GM13977 (cell line): ENCODE results near the gene SCT.

Experiments used
- DNase-seq: peaks from one replicate; pipeline ENCODE4 v3.0.0; 2012; ENCODE audit warnings: low spot score
- in situ Hi-C: fragments of 300-500 bp; cut with MboI; formaldehyde crosslinking; loops from one replicate; pipeline ENCODE4 v1.12.0; 2022; ENCODE audit warnings: low sequenced_read_pairs, low pct_unique_long_range_greater_than_20kb, mixed read lengths, inconsistent platforms; ENCODE audit not compliant: unreplicated experiment
- TF ChIP-seq, protein P1 (sequence below): IDR thresholded peaks from 2 replicates; pipeline ENCODE4 v1.5.1; 2012; ENCODE audit warnings: mild to moderate bottlenecking, control low read depth; ENCODE audit not compliant: insufficient read depth; ENCODE audit errors: extremely low read depth, missing control alignments

The SCT gene

DNA sequence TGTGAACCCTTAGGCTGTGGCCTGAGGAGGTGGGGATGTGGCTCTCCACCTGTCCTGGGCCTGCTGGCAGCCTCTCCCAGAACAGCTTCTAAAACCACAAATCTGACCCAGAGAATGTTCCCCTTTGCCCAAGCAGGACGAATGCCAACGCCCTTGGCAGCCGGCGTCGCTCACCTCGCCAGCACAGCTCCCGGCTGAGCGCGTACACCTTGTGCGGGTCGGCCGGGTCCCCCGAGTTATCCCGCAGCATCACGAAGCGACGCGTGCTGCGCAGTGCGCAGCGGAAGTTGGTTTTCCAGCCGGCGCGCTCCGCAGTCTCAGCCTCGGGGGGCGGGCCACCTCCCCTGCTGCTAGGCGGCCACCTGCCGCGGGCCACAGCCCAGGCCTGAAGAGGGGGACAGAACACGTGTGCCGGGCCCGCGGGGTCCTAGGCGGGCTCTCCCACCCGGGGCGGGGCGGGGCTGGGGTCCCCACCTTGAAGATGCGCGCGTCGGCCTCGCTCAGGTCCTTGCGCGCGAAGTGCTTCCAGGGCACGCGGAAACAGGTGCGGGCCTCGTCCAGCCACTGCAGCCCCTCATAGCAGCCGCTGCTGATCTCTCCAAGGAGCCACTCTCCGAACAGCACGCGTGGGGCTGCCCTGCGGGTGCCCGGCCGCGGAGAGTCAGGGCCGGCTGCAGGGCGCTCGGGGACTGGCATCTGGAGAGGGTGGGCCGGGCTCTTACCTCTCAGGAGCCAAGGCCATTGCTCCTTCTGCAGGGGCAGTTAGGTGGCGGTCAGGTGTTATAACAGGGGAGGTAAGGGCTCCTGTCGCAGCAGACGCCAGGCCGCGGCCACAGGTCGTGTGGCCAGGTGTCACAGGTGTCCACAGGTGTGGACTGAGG is 12.1 kb downstream of the SCT start:
- DNase-seq = no peak
- TF ChIP-seq, protein P1, sequence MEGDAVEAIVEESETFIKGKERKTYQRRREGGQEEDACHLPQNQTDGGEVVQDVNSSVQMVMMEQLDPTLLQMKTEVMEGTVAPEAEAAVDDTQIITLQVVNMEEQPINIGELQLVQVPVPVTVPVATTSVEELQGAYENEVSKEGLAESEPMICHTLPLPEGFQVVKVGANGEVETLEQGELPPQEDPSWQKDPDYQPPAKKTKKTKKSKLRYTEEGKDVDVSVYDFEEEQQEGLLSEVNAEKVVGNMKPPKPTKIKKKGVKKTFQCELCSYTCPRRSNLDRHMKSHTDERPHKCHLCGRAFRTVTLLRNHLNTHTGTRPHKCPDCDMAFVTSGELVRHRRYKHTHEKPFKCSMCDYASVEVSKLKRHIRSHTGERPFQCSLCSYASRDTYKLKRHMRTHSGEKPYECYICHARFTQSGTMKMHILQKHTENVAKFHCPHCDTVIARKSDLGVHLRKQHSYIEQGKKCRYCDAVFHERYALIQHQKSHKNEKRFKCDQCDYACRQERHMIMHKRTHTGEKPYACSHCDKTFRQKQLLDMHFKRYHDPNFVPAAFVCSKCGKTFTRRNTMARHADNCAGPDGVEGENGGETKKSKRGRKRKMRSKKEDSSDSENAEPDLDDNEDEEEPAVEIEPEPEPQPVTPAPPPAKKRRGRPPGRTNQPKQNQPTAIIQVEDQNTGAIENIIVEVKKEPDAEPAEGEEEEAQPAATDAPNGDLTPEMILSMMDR = no peak
- in situ Hi-C loops = no loop called here

- in situ Hi-C loops = no loop called here
- no peak for DNase-seq
- TF ChIP-seq, protein P1 = no peak
Measured at GRCh38 chr11:614021-614622, 12.9 kb downstream of the SCT start.

GRCh38 chr11:613369-613968 is 13.5 kb downstream of the SCT start:
- TF ChIP-seq, protein P1 = no peak
- peak; percentile 81 for DNase-seq
- in situ Hi-C loops = no loop called here

- no peak for DNase-seq
- in situ Hi-C loops = no loop called here
- TF ChIP-seq, protein P1 = no peak
Measured at GRCh38 chr11:612961-613300, 14.1 kb downstream of the SCT start.

DNA sequence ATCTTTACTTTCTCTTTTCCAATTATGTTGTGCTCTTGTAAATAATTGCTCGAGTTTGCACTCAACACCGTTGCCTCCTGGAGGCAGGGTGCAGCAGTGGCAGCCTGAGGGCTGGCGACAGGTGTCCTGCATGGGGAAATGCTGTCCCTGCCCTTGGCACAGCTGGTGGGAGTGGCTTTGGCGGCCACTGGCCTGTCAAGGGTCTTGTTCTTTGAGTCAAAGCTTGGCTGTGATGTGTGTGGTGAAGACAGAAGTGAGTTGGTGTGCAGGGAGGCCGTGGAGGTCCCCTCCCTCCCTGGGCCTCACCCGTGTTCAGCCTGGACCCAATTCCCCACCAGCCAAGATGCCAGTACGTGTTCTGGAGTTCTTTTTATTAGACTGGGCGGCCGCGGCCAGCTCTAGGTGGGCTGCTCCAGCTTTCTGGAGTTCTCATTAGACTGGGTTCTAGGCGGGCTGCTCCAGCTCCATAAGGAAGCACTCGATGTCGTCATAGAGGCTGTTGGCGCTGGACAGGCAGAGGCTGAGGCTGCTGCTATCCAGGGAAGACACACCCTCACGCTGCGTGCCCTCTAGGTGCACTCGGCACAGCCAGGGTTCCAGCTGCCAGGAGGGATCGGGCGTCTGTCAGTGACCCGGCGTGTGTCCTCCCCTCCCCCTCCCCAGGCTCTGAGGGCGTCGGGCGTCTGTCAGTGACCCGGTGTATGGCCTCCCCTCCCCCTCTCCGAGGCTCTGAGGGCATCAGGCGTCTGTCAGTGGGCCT is 14.6 kb downstream of the SCT start:
- TF ChIP-seq, protein P1 = peak; percentile 29
- in situ Hi-C loops = no loop called here
- no peak for DNase-seq
